ENCODE measurements around the gene C7orf57.

The C7orf57 gene

GRCh38 chr7:48011951-48012350 is 23.4 kb upstream of the C7orf57 start:
- H3K27ac ChIP-seq, result no peak overlapping the region
- no peak for TF ChIP-seq CTCF (conservative IDR thresholded peaks at IDR 0.05)

- TF ChIP-seq CTCF (conservative IDR thresholded peaks at IDR 0.05), result no peak
- H3K27ac ChIP-seq, result no peak overlapping the region
These were observed 18.7 kb upstream of the C7orf57 start for GRCh38 chr7:48016641-48017040.

- H3K27ac ChIP-seq, result no peak overlapping the region
- TF ChIP-seq CTCF (conservative IDR thresholded peaks at IDR 0.05), result no peak
These were observed 17.7 kb upstream of the C7orf57 start for GRCh38 chr7:48017674-48018073.

GRCh38 chr7:48025624-48026023 is 9.7 kb upstream of the C7orf57 start:
- no peak overlapping the region for H3K27ac ChIP-seq
- TF ChIP-seq CTCF (conservative IDR thresholded peaks at IDR 0.05), result no peak

- no peak within 1 kb of the TSS for H3K27ac ChIP-seq
- TF ChIP-seq CTCF (conservative IDR thresholded peaks at IDR 0.05), result no peak
These were observed 6.4 kb upstream of the C7orf57 start, which contains the start of gene SUN3 for GRCh38 chr7:48028938-48029337. TSS of gene SUN3 (minus strand) at chr7:48029107. CDS start at chr7:48028938, 169 bp downstream.

GRCh38 chr7:48031111-48031510 is 4.2 kb upstream of the C7orf57 start:
- no peak overlapping the region for H3K27ac ChIP-seq
- no peak for TF ChIP-seq CTCF (conservative IDR thresholded peaks at IDR 0.05)

- H3K27ac ChIP-seq, result no peak overlapping the region
- no peak for TF ChIP-seq CTCF (conservative IDR thresholded peaks at IDR 0.05)
These were observed 1.4 kb upstream of the C7orf57 start for GRCh38 chr7:48033922-48034321.
